ENCODE results near the gene CAMK2B.

Gene CAMK2B

DNA sequence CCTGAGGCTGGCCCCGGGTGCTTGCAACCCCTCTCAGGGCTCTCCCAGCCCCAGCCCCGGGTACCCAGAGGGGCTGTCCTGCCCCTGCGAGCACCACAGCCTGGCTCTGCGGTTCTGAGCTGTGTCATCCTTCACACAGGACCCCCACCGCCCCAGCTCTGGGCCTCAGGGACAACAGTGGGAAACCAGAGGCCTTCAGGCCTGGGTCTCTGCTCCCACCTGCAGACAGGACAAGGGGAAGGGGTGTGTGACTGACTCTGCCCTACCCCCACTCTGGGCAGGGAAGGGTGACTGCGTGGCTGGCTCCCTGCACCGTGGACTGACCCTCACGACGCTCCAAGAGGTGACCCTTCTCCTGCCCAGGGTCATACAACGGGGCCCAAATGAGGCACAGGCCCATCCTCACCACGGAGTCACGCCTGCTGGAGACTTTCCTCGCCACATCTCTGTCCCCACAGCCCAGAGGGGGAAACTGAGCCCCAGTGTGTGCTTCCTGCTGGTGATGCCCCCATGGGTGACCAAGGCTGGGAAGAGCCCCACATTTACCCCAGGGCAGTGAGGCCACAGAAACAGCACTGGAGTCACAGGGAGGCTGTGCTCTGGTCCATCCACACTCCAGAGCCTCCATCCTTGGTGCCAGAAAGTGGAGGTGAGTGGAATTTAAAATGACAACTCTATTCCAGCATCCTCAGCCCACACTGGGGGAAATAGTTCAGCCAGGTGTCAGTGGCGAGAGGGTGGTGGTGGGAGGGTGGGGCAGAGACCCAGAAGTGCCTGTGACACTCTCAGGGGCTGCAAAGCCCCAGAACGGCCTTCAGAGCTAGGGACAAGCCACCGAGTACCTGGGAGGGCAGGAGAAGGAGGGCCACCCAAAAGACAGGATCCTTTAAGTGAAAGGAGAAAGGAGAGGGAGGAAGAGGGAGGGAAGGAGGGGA is 13.6 kb downstream of the CAMK2B start:
- no peak overlapping the region for H3K4me3 Mint-ChIP-seq
- no peaks in the 10 kb centered on the region for H3K9me3 Mint-ChIP-seq
- TF ChIP-seq CTCF (IDR thresholded peaks at IDR 0.05; ENCODE audit: unreplicated experiment in 3 of 3), result no peak
- H3K27me3 Mint-ChIP-seq (ENCODE audit: low read depth), result peaks cover 20% of the 10 kb centered on the region
- H3K27ac Mint-ChIP-seq, result no peak overlapping the region
- no peaks in the 10 kb centered on the region for H3K4me1 Mint-ChIP-seq
- no peaks in the 10 kb centered on the region for H3K36me3 Mint-ChIP-seq (ENCODE audit: low read depth)

DNA sequence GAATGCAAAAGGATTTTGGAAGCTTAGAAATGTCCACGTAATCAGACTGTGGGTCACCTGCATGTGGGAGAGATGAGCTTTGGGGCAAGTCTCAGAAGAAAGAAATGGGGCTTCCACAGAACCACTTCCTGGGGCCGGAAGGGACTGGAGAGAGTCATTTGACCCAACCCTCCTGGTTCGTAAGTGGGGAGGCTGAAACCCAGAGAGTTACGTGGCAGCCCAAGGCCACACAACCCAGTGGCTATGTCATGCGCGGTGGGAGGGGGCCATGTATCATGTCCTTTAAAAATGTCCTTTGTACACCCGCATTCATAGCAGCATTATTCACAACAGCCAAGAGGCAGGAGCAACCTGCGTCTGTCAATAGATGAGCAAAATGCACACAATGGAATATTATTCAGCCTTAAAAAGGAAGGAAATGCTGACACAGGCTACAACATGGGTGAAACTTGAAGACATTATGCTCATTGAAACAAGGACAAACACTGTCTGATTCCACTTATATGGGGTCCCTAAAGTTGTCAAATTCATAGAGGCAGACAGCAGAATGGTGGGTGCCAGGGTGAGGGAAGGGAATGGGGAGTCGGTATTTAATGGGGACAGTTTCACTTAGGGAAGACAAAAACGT is 15.1 kb downstream of the CAMK2B start:
- no peaks in the 10 kb centered on the region for H3K4me1 Mint-ChIP-seq
- H3K9me3 Mint-ChIP-seq, result no peaks in the 10 kb centered on the region
- peak overlapping the region; percentile 28 to 52 (median 34) for H3K4me3 Mint-ChIP-seq
- H3K36me3 Mint-ChIP-seq (ENCODE audit: low read depth), result no peaks in the 10 kb centered on the region
- H3K27me3 Mint-ChIP-seq (ENCODE audit: low read depth), result peaks cover 23% of the 10 kb centered on the region
- no peak overlapping the region for H3K27ac Mint-ChIP-seq
- TF ChIP-seq CTCF (IDR thresholded peaks at IDR 0.05; ENCODE audit: unreplicated experiment in 3 of 3), result no peak

DNA sequence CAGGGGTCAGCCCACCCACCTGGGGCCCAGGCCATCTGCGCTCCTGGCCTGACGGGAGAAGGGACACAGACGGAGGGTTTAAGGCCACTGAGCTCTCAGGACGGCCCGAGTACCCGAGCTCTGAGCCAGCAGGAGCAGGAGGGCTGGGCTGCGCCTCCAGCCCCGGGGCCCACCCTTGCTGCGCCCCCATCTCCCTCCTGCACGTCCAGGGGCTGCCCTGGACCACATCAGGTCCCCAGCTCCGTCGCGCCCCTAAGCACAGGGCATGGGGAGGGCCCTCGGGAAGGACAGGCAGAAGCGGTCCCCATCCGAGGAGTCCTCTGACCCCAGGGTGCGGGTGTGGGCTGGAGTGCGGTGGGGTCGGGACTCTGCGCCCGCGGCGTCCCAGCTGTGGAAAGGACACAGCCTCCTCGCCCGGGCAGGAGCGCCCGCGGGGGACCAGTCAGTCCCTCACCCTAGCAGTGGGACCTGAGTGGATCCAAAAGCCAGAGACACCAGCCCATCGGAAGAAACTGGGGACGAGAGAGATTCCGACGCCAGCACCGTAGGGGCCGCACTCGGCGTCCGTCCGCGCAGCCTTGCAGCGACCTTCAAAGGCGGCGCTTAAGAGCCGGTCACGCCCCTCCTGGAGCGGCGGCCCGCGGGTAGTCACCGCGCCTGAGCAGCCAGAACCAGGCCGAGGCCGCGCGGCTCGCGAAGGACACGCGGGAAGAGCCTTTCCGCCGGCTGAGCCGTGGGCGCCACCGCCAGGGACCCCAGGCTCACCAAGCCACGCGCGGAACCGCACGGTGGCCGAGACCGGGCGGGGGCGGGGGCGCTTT is 15.9 kb downstream of the CAMK2B start:
- H3K9me3 Mint-ChIP-seq, result no peaks in the 10 kb centered on the region
- no peaks in the 10 kb centered on the region for H3K4me1 Mint-ChIP-seq
- H3K4me3 Mint-ChIP-seq, result peak overlapping the region in 2 of 3 experiments; percentile 43 to 52
- H3K27ac Mint-ChIP-seq, result no peak overlapping the region
- no peak for TF ChIP-seq CTCF (IDR thresholded peaks at IDR 0.05; ENCODE audit: unreplicated experiment in 3 of 3)
- peaks cover 23% of the 10 kb centered on the region for H3K27me3 Mint-ChIP-seq (ENCODE audit: low read depth)
- no peaks in the 10 kb centered on the region for H3K36me3 Mint-ChIP-seq (ENCODE audit: low read depth)

- TF ChIP-seq CTCF (IDR thresholded peaks at IDR 0.05; ENCODE audit: unreplicated experiment in 3 of 3), result no peak
- Mint-ChIP-seq H3K4me1 (no peaks in the 10 kb centered on the region), H3K9me3 (no peaks in the 10 kb centered on the region), H3K27me3 (ENCODE audit: low read depth) (peaks cover 23% of the 10 kb centered on the region), H3K36me3 (ENCODE audit: low read depth) (no peaks in the 10 kb centered on the region), H3K27ac (no peak overlapping the region), H3K4me3 (no peak overlapping the region)
Observed at GRCh38 chr7:44308596-44309270, 16.7 kb downstream of the CAMK2B start.

GRCh38 chr7:44307905-44308595 is 17.3 kb downstream of the CAMK2B start:
- Mint-ChIP-seq H3K9me3 (peaks cover 5% of the 10 kb centered on the region), H3K27ac (peak overlapping the region in 1 of 3 experiments; percentile 20), H3K27me3 (ENCODE audit: low read depth) (peaks cover 23% of the 10 kb centered on the region), H3K36me3 (ENCODE audit: low read depth) (no peaks in the 10 kb centered on the region), H3K4me1 (no peaks in the 10 kb centered on the region), H3K4me3 (peak overlapping the region in 1 of 3 experiments; percentile 40)
- no peak for TF ChIP-seq CTCF (IDR thresholded peaks at IDR 0.05; ENCODE audit: unreplicated experiment in 3 of 3)
